ENCODE measurements around the gene ADAM15. TPM values are rescaled to one million over a fixed set of nuclear protein-coding genes. Genes with fewer than 3 reads are reported as not detected.

The ADAM15 gene
- total RNA-seq, 1 donor from 2014 or later: 15.7 TPM

DNA sequence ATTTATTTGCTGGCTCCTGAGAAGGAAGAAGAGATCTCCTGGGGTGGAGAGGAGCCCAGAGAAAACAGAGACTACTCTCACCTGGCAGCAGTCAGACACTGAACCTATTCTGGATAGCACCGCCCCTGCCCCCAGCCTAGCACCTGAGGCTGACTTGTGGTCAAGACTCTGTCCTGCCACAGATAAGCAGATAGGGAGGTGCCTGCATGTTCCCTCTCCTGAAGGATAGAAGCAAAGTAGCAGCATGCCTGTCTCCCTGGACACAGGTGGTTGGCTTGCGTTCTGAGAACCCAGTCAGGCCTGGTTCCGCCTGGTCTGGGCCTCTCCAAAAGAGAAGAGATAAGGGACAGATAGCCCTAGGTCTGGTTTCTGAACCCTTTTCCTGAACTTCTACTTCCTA lies 26.2 kb downstream of the ADAM15 start:
- TF ChIP-seq EZH2phosphoT487 (IDR thresholded peaks at IDR 0.05): no peak
- TF ChIP-seq EZH2 (IDR thresholded peaks at IDR 0.05): no peak
- TF ChIP-seq, protein P1, sequence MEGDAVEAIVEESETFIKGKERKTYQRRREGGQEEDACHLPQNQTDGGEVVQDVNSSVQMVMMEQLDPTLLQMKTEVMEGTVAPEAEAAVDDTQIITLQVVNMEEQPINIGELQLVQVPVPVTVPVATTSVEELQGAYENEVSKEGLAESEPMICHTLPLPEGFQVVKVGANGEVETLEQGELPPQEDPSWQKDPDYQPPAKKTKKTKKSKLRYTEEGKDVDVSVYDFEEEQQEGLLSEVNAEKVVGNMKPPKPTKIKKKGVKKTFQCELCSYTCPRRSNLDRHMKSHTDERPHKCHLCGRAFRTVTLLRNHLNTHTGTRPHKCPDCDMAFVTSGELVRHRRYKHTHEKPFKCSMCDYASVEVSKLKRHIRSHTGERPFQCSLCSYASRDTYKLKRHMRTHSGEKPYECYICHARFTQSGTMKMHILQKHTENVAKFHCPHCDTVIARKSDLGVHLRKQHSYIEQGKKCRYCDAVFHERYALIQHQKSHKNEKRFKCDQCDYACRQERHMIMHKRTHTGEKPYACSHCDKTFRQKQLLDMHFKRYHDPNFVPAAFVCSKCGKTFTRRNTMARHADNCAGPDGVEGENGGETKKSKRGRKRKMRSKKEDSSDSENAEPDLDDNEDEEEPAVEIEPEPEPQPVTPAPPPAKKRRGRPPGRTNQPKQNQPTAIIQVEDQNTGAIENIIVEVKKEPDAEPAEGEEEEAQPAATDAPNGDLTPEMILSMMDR (IDR thresholded peaks at IDR 0.05): no peak
- peaks cover 32% of the 10 kb centered on the region for H3K27me3 Mint-ChIP-seq (ENCODE audit: insufficient read depth, low read depth)
- no peaks in the 10 kb centered on the region for H3K36me3 Mint-ChIP-seq
- no peaks in the 10 kb centered on the region for H3K9me3 Mint-ChIP-seq
- H3K4me1 Mint-ChIP-seq: peaks cover 47% of the 10 kb centered on the region
- peaks cover 11% of the 10 kb centered on the region for H4K20me1 ChIP-seq (ENCODE audit: low read depth)
- H3K27ac Mint-ChIP-seq: peak overlapping the region; percentile 35
- H3K4me3 ChIP-seq: no peak overlapping the region
- H3K9me3 ChIP-seq (ENCODE audit: low read depth): no peaks in the 10 kb centered on the region
- peaks cover 78% of the 10 kb centered on the region for H3K27me3 ChIP-seq
- no peak overlapping the region for H3K27ac ChIP-seq
- no peak overlapping the region for H3K9ac ChIP-seq
- H3K36me3 ChIP-seq: no peaks in the 10 kb centered on the region
- DNase-seq (ENCODE audit: low spot score): no peak
- H3F3A ChIP-seq (ENCODE audit: low read depth): peaks cover 63% of the 10 kb centered on the region
- H3K79me2 ChIP-seq (ENCODE audit: low read depth): no peaks in the 10 kb centered on the region
- peaks cover 28% of the 10 kb centered on the region for H3K4me1 ChIP-seq
- no peak overlapping the region for H2AFZ ChIP-seq (replicated peaks)
- H3K4me3 Mint-ChIP-seq: peak overlapping the region; percentile 94
- H3K4me2 ChIP-seq: no peak overlapping the region

DNA sequence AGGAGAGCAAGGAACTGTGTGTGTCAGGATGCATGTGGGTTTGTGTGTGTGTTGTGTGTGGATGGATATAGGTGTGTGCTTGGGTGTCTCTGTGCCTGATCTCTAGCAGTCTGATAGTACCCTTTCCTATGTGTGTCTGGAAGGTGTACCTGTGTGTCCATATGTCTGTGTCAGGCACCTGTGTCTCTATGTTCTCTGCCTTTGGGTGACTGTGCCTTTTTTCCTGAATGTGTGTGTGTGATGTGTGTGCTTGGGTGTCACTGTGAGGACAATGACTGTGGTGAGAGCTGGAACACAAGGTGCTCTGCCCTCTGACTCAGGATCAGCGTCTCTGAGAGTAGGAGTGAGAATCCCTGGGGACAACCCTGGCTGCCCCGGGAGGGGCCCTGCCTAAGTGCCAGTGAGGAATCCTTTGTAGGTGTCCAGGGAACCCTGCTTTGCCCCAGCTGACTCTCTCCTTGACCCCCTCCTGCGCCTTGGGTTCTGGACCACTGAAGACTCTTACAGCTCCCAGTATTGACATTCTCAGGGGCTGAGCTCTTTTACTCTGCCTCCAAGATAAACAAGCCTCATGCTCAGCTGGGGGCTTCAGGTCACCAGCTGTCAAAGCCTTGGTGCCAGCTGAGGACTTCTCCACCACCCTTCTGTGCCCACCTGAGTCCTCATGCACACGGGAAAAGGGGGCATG lies 26.8 kb downstream of the ADAM15 start:
- peaks cover 38% of the 10 kb centered on the region for H3K27me3 Mint-ChIP-seq (ENCODE audit: insufficient read depth, low read depth)
- Histone ChIP-seq H3K9ac (no peak overlapping the region), H3K4me1 (peaks cover 30% of the 10 kb centered on the region), H3F3A (ENCODE audit: low read depth) (peaks cover 62% of the 10 kb centered on the region), H3K27me3 (peaks cover 78% of the 10 kb centered on the region), H3K79me2 (ENCODE audit: low read depth) (no peaks in the 10 kb centered on the region), H2AFZ (replicated peaks) (no peak overlapping the region), H3K36me3 (no peaks in the 10 kb centered on the region), H3K27ac (no peak overlapping the region), H3K4me3 (peak overlapping the region; percentile 80), H3K4me2 (peak overlapping the region; percentile 98), H3K9me3 (ENCODE audit: low read depth) (no peaks in the 10 kb centered on the region), H4K20me1 (ENCODE audit: low read depth) (peaks cover 15% of the 10 kb centered on the region)
- H3K9me3 Mint-ChIP-seq: no peaks in the 10 kb centered on the region
- H3K36me3 Mint-ChIP-seq: no peaks in the 10 kb centered on the region
- H3K27ac Mint-ChIP-seq: peak overlapping the region; percentile 48
- DNase-seq (ENCODE audit: low spot score): no peak
- TF ChIP-seq, protein P1 (IDR thresholded peaks at IDR 0.05): no peak
- TF ChIP-seq EZH2phosphoT487 (IDR thresholded peaks at IDR 0.05): no peak
- peak overlapping the region; percentile 94 for H3K4me3 Mint-ChIP-seq
- peaks cover 49% of the 10 kb centered on the region for H3K4me1 Mint-ChIP-seq

DNA sequence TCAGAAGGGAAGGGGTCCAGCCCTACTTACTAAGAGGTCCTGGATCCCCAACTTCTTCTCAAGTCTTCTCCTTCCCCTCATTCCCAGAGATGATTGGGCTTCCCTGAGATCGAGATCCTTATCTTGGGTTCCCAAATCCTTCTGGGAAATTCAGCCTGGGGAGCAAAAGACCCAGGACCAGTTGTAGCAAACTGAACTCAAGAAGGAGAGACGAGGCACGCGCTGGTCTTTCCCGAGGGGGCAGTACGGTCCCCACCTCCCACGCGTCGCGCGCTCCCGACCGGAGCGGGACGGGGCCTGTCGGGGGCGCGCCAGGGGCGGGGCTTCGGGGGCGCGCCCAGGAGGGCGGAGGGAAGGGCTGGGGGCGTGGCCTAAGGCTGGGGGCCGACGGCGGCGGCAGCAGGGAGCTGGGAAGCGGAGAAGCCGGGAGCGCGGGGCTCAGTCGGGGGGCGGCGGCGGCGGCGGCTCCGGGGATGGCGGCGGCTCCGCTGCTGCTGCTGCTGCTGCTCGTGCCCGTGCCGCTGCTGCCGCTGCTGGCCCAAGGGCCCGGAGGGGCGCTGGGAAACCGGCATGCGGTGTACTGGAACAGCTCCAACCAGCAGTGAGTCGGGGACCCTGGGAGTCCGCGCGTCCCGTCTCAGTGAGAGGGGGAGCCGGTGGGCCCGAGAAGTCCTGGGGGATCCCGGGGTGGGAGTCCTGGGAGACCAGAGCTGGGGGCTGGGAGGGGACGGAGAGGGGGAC lies 27.5 kb downstream of the ADAM15 start, which contains the start of gene EFNA3:
Gene EFNA3, plus strand, starts transcription at position 369 of the 741 bp plus-strand sequence. Its CDS starts 105 bp downstream, at position 474.
- Mint-ChIP-seq H3K27ac (peak within 1 kb of the TSS; percentile 48), H3K4me1 (peaks cover 48% of the 10 kb centered on the region), H3K36me3 (no peaks in the 10 kb centered on the region), H3K27me3 (ENCODE audit: insufficient read depth, low read depth) (peaks cover 45% of the 10 kb centered on the region), H3K4me3 (peak within 1 kb of the TSS; percentile 94), H3K9me3 (no peaks in the 10 kb centered on the region)
- Histone ChIP-seq H3K36me3 (no peaks in the 10 kb centered on the region), H3K9ac (no peak within 1 kb of the TSS), H3K27ac (no peak within 1 kb of the TSS), H4K20me1 (ENCODE audit: low read depth) (peaks cover 21% of the 10 kb centered on the region), H3K9me3 (ENCODE audit: low read depth) (no peaks in the 10 kb centered on the region), H3K27me3 (peaks cover 78% of the 10 kb centered on the region), H3K4me1 (peaks cover 30% of the 10 kb centered on the region), H3K4me3 (peak within 1 kb of the TSS; percentile 80), H2AFZ (replicated peaks) (peak within 1 kb of the TSS; percentile 22), H3F3A (ENCODE audit: low read depth) (peaks cover 61% of the 10 kb centered on the region), H3K4me2 (peak within 1 kb of the TSS; percentile 98), H3K79me2 (ENCODE audit: low read depth) (no peaks in the 10 kb centered on the region)
- peak; percentile 88 for DNase-seq (ENCODE audit: low spot score)
- TF ChIP-seq EZH2 (IDR thresholded peaks at IDR 0.05) (no peak), EZH2phosphoT487 (IDR thresholded peaks at IDR 0.05) (peak; percentile 45)
- TF ChIP-seq, protein P1 (IDR thresholded peaks at IDR 0.05): no peak

All from neural progenitor cell (in vitro differentiated cells).